Endothelial cell of umbilical vein (primary cell): Measurements from ENCODE around the gene NRXN3. TPM values are rescaled to one million over a fixed set of nuclear protein-coding genes. Genes with fewer than 3 reads are reported as not detected.

ENCODE experiments used
- BruUV-seq: library from RNA; stranded (reverse); fragments of 400-500 nt; replicated peaks from 2 replicates; lab custom pipeline; 2021; lab: Mats Ljungman, UMichigan
- CTCF ChIA-PET: fragments of 300-600, 350-600 bp; sonication (Branson Sonifier 250); formaldehyde crosslinking; loops from one replicate; lab custom pipeline; 2021; ENCODE audit warnings: antibody characterized with exemption, inconsistent platforms; lab: Charles Lee
- POLR2A ChIA-PET: fragments of 300-600, 350-600 bp; sonication (Branson Sonifier 250); formaldehyde crosslinking; loops from one replicate; lab custom pipeline; 2021; ENCODE audit warnings: antibody characterized with exemption, inconsistent platforms; lab: Charles Lee
- DNase-seq: peaks from one replicate; pipeline ENCODE4 v3.0.0-alpha.2; 2011; ENCODE audit warnings: low read depth, low spot score
- FAIRE-seq: peaks from 2 replicates; lab custom pipeline; 2011; peaks lifted over from hg19 to GRCh38; lab: Jason Lieb, UNC
- H2AFZ ChIP-seq: 2 replicates; pipeline ENCODE4 v1.6.0; 2012; ENCODE audit warnings: low read depth, low read length, control low read depth, inconsistent platforms
- H3K27ac ChIP-seq: 2 replicates; pipeline ENCODE4 v1.5.1; 2011; ENCODE audit warnings: low read depth, mild to moderate bottlenecking, control low read depth, low read length, moderate library complexity; ENCODE audit not compliant: insufficient read depth
- H3K27me3 ChIP-seq, 2 experiments: 2 replicates each; pipeline versions ENCODE4 v1.6.0 to v1.6.1; 2011; ENCODE audit warnings: low read length in 2 of 2, mixed read lengths in 1 of 2; ENCODE audit not compliant: control insufficient read depth in 2 of 2, insufficient read depth in 2 of 2
- H3K36me3 ChIP-seq, 2 experiments: 2 replicates in 1 of 2; 3 replicates in 1 of 2; pipeline ENCODE4 v1.5.1; 2011; ENCODE audit warnings: low read length in 2 of 2, mild to moderate bottlenecking in 1 of 2, moderate library complexity in 1 of 2; ENCODE audit not compliant: control insufficient read depth in 2 of 2, insufficient read depth in 2 of 2; ENCODE audit errors: extremely low read depth in 1 of 2
- H3K4me1 ChIP-seq: 3 replicates; pipeline ENCODE4 v1.5.1; 2011; ENCODE audit warnings: mild to moderate bottlenecking, low read length; ENCODE audit not compliant: control insufficient read depth, insufficient read depth; ENCODE audit errors: extremely low read depth
- H3K4me2 ChIP-seq: 2 replicates; pipeline ENCODE4 v1.6.1; 2011; ENCODE audit warnings: low read length, control low read depth, mixed read lengths; ENCODE audit not compliant: insufficient read depth
- H3K4me3 ChIP-seq, 3 experiments: fragments of 200-600 bp in 1 of 3; sonication (generic), shearing (Covaris generic) in 1 of 3; replicated peaks in 1 of 3; 2 replicates each; pipeline ENCODE4 v1.5.1; 2011 to 2016; ENCODE audit warnings: control low read depth in 3 of 3, low read length in 3 of 3, mild to moderate bottlenecking in 2 of 3, inconsistent platforms in 1 of 3, low read depth in 1 of 3, moderate library complexity in 1 of 3; ENCODE audit not compliant: insufficient read depth in 1 of 3
- H3K79me2 ChIP-seq: 2 replicates; pipeline ENCODE4 v1.6.0; 2012; ENCODE audit warnings: low read length, inconsistent platforms; ENCODE audit not compliant: control insufficient read depth, insufficient read depth
- H3K9ac ChIP-seq: replicated peaks from 2 replicates; pipeline ENCODE3; 2011; ENCODE audit warnings: low read length, control low read depth; ENCODE audit not compliant: insufficient read depth; ENCODE audit errors: extremely low read depth
- H3K9me1 ChIP-seq: replicated peaks from 3 replicates; pipeline ENCODE4 v1.6.0; 2011; ENCODE audit warnings: mild to moderate bottlenecking, low read length; ENCODE audit not compliant: control insufficient read depth, insufficient read depth; ENCODE audit errors: extremely low read depth
- H3K9me3 ChIP-seq: replicated peaks from 2 replicates; pipeline ENCODE4 v1.5.1; 2012; ENCODE audit warnings: low read length, inconsistent platforms; ENCODE audit not compliant: control insufficient read depth, insufficient read depth
- H4K20me1 ChIP-seq: replicated peaks from 2 replicates; pipeline ENCODE3; 2011; ENCODE audit warnings: mild to moderate bottlenecking, low read length; ENCODE audit not compliant: control insufficient read depth, insufficient read depth; ENCODE audit errors: extremely low read depth
- CTCF ChIP-seq, 2 donors: IDR thresholded peaks; 1 replicate in 1 of 2; 2 replicates in 1 of 2; pipeline ENCODE4 v1.5.1; 2011; ENCODE audit warnings: low read length in 2 of 2, mild to moderate bottlenecking in 2 of 2, moderate library complexity in 2 of 2, control low read depth in 1 of 2, inconsistent platforms in 1 of 2, low read depth in 1 of 2; ENCODE audit not compliant: insufficient read depth in 1 of 2; ENCODE audit errors: extremely low read depth in 1 of 2
- EZH2 ChIP-seq: IDR thresholded peaks from 2 replicates; pipeline ENCODE4 v1.6.1; 2012; ENCODE audit warnings: borderline replicate concordance, low read depth, mild to moderate bottlenecking, moderate library complexity, low read length, inconsistent platforms; ENCODE audit not compliant: severe bottlenecking
- FOS ChIP-seq: IDR thresholded peaks from 2 replicates; pipeline ENCODE4 v1.6.1; 2011; ENCODE audit warnings: mild to moderate bottlenecking, low read length, moderate library complexity, borderline replicate concordance; ENCODE audit not compliant: insufficient read depth
- GATA2 ChIP-seq: IDR thresholded peaks from 2 replicates; pipeline ENCODE4 v1.7.0; 2011; ENCODE audit warnings: low read depth, mild to moderate bottlenecking, moderate library complexity, mixed read lengths, low read length; ENCODE audit not compliant: insufficient read length, insufficient read depth
- JUN ChIP-seq: IDR thresholded peaks from 2 replicates; pipeline ENCODE4 v1.6.1; 2011; ENCODE audit warnings: borderline replicate concordance, low read depth; ENCODE audit not compliant: insufficient read length, insufficient read depth
- MAX ChIP-seq: IDR thresholded peaks from 2 replicates; pipeline ENCODE4 v1.6.1; 2011; ENCODE audit not compliant: insufficient read depth, insufficient read length
- MYC ChIP-seq: IDR thresholded peaks from one replicate; pipeline ENCODE4 v1.6.1; 2011; ENCODE audit warnings: mild to moderate bottlenecking, low read depth, low read length
- POLR2A ChIP-seq: IDR thresholded peaks from 2 replicates; pipeline ENCODE4 v1.6.1; 2012; ENCODE audit warnings: low read depth, mild to moderate bottlenecking, control low read depth, low read length
- POLR2AphosphoS5 ChIP-seq: IDR thresholded peaks from 2 replicates; pipeline ENCODE4 v1.6.1; 2012; ENCODE audit warnings: low read depth, mild to moderate bottlenecking, control low read depth, low read length, moderate library complexity; ENCODE audit not compliant: insufficient read depth
- dilution Hi-C: fragments of 300-500 bp; cut with MboI; formaldehyde crosslinking; loops from one replicate; pipeline ENCODE4 v1.15.0; 2019; ENCODE audit warnings: low sequenced_read_pairs; ENCODE audit not compliant: extremely low pct_ligation_motif_present
- intact Hi-C: fragments of 100-400 bp; cut with micrococcal nuclease; formaldehyde crosslinking; loops from one replicate; pipeline ENCODE4 v1.10.0; 2022
- polyA plus RNA-seq, 4 experiments: library from polyadenylated mRNA; depleted of rRNA in 3 of 4; stranded (reverse) in 3 of 4; unstranded in 1 of 4; fragments of >200 nt; gene quantifications; 2 replicates each; pipeline versions ENCODE4 v1.2.1 to v1.2.3, GENCODE V29; 2011 to 2012; ENCODE audit warnings: missing spikeins in 1 of 4
- total RNA-seq: library from RNA; stranded (reverse); gene quantifications from 2 replicates; pipeline ENCODE4 v1.2.3, GENCODE V29; 2021

Gene NRXN3
- total and polyA plus RNA-seq, 2 donors (not counting 3 experiments of a cell fraction or from before 2014, with no cell fraction given) = 0.72 to 4.2 TPM

DNA sequence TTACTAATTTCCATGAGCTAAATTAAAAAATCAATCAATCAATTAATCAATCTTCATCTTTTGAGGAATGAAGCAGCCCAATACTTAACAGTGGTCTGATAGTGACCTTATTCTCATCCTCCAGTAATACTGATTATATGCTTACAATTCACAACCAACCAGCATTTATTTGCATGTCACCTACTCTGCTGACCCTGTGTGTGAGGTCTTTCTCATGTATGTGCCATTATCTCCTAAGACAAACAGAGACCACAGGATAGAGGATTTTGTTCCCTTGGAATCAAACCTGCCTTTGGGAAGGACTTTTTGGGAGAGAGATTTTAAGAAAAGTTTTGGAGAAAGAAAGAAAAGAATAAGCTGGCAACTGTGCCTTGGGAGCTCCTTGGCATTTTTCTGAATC, 197.2 kb downstream of the NRXN3 start:
- Histone ChIP-seq H3K27me3 (no peaks in the 10 kb centered on the region), H2AFZ (no peak overlapping the region), H3K9me1 (no peaks in the 10 kb centered on the region), H3K9me3 (peaks cover 3% of the 10 kb centered on the region), H3K4me2 (no peak overlapping the region), H3K27ac (no peak overlapping the region), H4K20me1 (no peaks in the 10 kb centered on the region), H3K4me1 (no peaks in the 10 kb centered on the region), H3K36me3 (no peaks in the 10 kb centered on the region), H3K4me3 (no peak overlapping the region), H3K79me2 (no peaks in the 10 kb centered on the region), H3K9ac (no peak overlapping the region)
- ChIA-PET CTCF (no interaction called here), POLR2A (no interaction called here)
- no TSS peak for BruUV-seq
- TF ChIP-seq GATA2 = no peak
- TF ChIP-seq MYC = no peak
- no peak for TF ChIP-seq CTCF (IDR thresholded peaks at IDR 0.05; ENCODE audit: extremely low read depth in 1 of 2, insufficient read depth in 1 of 2, low read depth in 1 of 2, low read length in 2 of 2)
- TF ChIP-seq POLR2AphosphoS5 = no peak
- no peak for TF ChIP-seq POLR2A
- TF ChIP-seq EZH2 = no peak
- no peak for TF ChIP-seq JUN
- no peak for TF ChIP-seq FOS
- TF ChIP-seq MAX = no peak
- dilution Hi-C loops = no loop called here
- DNase-seq = no peak
- no peak for FAIRE-seq
- intact Hi-C loops = no loop called here
